HG02763 (cell line): Measurements from ENCODE around the gene CD55.

Experiments
- ATAC-seq: cut with Tn5 transposase; IDR thresholded peaks from one replicate; pipeline ENCODE4 v1.9.1; 2021; ENCODE audit warnings: mild to moderate bottlenecking, moderate library complexity; ENCODE audit not compliant: unreplicated experiment

CD55 gene

GRCh38 chr1:207355513-207356295 lies 34.2 kb downstream of the CD55 start:
- ATAC-seq, result no peak

GRCh38 chr1:207361029-207361428 lies 39.6 kb downstream of the CD55 start:
- no peak for ATAC-seq

DNA sequence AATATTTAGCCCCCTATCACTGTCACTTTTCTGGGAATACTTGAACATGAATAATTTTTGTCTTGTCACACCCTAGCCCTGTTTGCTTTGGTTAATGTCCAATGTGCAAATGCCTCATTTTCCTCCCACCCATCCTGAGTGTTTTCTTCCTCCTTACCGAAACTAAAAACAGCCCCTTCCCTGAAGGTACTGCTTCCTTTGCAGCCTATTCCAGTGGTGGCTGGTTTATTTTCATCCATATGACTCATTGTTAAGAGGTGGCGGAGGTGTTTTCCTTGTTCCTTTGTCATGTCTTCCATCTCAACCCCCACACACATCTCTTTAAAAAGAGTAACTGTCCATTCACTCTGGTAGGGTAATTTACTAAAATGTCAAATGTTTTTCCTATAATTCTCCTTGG lies 40.4 kb downstream of the CD55 start:
- no peak for ATAC-seq

- ATAC-seq, result no peak
Observed at GRCh38 chr1:207362962-207363860, 41.7 kb downstream of the CD55 start.

- ATAC-seq, result no peak
Observed at GRCh38 chr1:207363871-207364270, 42.4 kb downstream of the CD55 start.

- no peak for ATAC-seq
Observed at GRCh38 chr1:207364614-207365013, 43.1 kb downstream of the CD55 start.

GRCh38 chr1:207365063-207365462 lies 43.6 kb downstream of the CD55 start:
- ATAC-seq, result no peak

GRCh38 chr1:207366022-207366421 lies 44.5 kb downstream of the CD55 start:
- no peak for ATAC-seq

DNA sequence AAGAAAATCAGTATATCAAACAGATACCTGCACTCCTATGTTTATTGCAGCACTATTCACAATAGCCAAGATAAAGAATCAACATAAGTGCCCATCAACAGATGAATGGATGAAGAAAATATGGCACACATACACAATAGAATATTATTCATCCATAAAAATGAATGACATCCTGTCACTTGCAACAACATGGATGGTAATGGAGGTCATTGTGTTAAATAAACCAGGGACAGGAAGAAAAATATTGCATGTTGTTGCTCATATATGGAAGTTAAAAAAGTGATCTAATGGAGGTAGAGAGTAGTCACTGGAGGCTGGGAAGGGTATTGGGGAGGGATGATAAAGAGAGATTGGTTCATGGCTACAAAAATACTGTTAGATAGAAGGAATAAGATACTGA lies 67.2 kb downstream of the CD55 start:
- ATAC-seq, result no peak

GRCh38 chr1:207389728-207390464 lies 68.4 kb downstream of the CD55 start:
- no peak for ATAC-seq

- no peak for ATAC-seq
Observed at GRCh38 chr1:207393610-207394009, 72.1 kb downstream of the CD55 start.

- ATAC-seq, result no peak
Observed at GRCh38 chr1:207396168-207396746, 74.8 kb downstream of the CD55 start.

- no peak for ATAC-seq
Observed at GRCh38 chr1:207397525-207397926, 76.0 kb downstream of the CD55 start.

DNA sequence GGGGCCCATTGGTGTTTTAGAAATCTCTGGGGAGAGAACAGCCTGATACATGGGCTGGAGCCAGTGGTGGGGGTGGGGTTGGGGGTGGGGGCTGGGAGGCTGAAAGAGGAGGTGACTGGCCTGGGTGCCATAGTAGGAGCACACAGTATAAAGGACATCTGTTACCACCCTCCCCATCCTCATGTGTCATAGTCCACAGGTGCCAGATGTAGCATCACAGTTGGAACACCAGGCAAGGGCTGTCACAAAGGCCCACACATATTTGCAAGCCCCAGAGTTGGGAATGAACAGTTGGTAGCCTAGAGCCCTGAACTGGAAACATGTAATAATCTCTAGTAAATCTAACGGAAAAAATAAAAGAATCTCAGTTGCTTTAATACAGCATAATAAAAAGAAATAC lies 77.5 kb downstream of the CD55 start:
- no peak for ATAC-seq

GRCh38 chr1:207401578-207401977 lies 80.1 kb downstream of the CD55 start:
- ATAC-seq, result no peak

GRCh38 chr1:207402744-207403143 lies 81.3 kb downstream of the CD55 start:
- no peak for ATAC-seq

- no peak for ATAC-seq
Observed at GRCh38 chr1:207404849-207405525, 83.5 kb downstream of the CD55 start.

DNA sequence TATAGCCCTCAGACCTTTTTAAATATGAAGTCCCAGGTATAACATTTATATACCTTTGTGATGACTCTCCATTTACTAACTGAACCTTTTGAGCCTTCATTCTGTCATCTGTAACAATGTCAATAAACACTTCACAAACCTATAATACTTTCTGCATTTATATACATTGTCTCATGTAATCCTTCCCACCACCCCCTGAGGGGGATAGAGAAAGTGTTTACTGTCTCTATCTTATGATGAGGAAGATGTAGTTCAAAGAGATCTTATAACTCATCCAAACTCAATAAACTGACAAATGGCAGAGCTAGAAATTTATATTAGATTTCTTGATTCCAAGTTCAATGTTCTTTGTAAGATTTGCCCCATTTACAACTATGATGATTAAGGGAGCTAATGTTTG lies 84.3 kb downstream of the CD55 start:
- no peak for ATAC-seq

- no peak for ATAC-seq
Observed at GRCh38 chr1:207407655-207408260, 86.3 kb downstream of the CD55 start.
